GM18499 (cell line): ENCODE results near the gene NFKBIB.
"Not testable (repeated sequence)": the region's sequence is repeated elsewhere in the genome, so short reads cannot be mapped to it uniquely, and the experiment has no call there.

Experiments used
- ATAC-seq: cut with Tn5 transposase; IDR thresholded peaks from one replicate; pipeline ENCODE4 v1.9.1; 2021; ENCODE audit warnings: moderate number of reproducible peaks; ENCODE audit not compliant: insufficient read depth, unreplicated experiment

NFKBIB gene

GRCh38 chr19:38899447-38900201 is at the start of gene NFKBIB, which contains the start of gene SIRT2:
Gene NFKBIB, plus strand, starts transcription at chr19:38899969. Its CDS starts 64 bp downstream, at chr19:38900033.
Gene SIRT2, minus strand, starts transcription at chr19:38899618. Its CDS starts 97 bp downstream, at chr19:38899521.
- ATAC-seq = peak; percentile 86

GRCh38 chr19:38850436-38850975 is 49.3 kb upstream of the NFKBIB start:
- peak; percentile 63 for ATAC-seq

GRCh38 chr19:38850976-38851621 is 48.7 kb upstream of the NFKBIB start:
- ATAC-seq = no peak

- no peak for ATAC-seq
Observed at GRCh38 chr19:38851622-38852230, 48.0 kb upstream of the NFKBIB start.

GRCh38 chr19:38852231-38853044 is 47.3 kb upstream of the NFKBIB start:
- ATAC-seq = no peak

- ATAC-seq = no peak
Observed at GRCh38 chr19:38853214-38853613, 46.6 kb upstream of the NFKBIB start.

GRCh38 chr19:38854961-38855360 is 44.8 kb upstream of the NFKBIB start:
- not testable (repeated sequence) for ATAC-seq

GRCh38 chr19:38855751-38856150 is 44.0 kb upstream of the NFKBIB start:
- ATAC-seq = not testable (repeated sequence)

- no peak for ATAC-seq
Observed at GRCh38 chr19:38856813-38857212, 43.0 kb upstream of the NFKBIB start.

- not testable (repeated sequence) for ATAC-seq
Observed at GRCh38 chr19:38859631-38860204, 40.1 kb upstream of the NFKBIB start.

- no peak for ATAC-seq
Observed at GRCh38 chr19:38861368-38861767, 38.4 kb upstream of the NFKBIB start.

- no peak for ATAC-seq
Observed at GRCh38 chr19:38862321-38863059, 37.3 kb upstream of the NFKBIB start.

- no peak for ATAC-seq
Observed at GRCh38 chr19:38867171-38867780, 32.5 kb upstream of the NFKBIB start.

GRCh38 chr19:38868551-38868950 is 31.2 kb upstream of the NFKBIB start:
- ATAC-seq = no peak

GRCh38 chr19:38869160-38869835 is 30.5 kb upstream of the NFKBIB start:
- ATAC-seq = no peak

GRCh38 chr19:38869836-38870607 is 29.7 kb upstream of the NFKBIB start:
- ATAC-seq = no peak

GRCh38 chr19:38870612-38871011 is 29.2 kb upstream of the NFKBIB start:
- ATAC-seq = no peak
